ENCODE results near the gene LGR4. TPM values are rescaled to one million over a fixed set of nuclear protein-coding genes. Genes with fewer than 3 reads are reported as not detected.

LGR4 gene
- total RNA-seq, 1 experiment from 2014 or later = 37.1 TPM

GRCh38 chr11:27394781-27395228, 77.8 kb downstream of the LGR4 start:
- ChIA-PET CTCF (interaction anchor here (0.5 to 1.6 kb wide), 5 partner anchors 20 to 1088 kb away, joined by 3 to 10 read pairs (median 7); partner anchors contain the start of gene LGR4), POLR2A (interaction anchor here (1.4 kb wide), 3 partner anchors 21 to 78 kb away, joined by 4 to 16 read pairs (median 7); partner anchors contain the start of gene LGR4)
- peaks cover 63% of the 10 kb centered on the region for H3K4me1 Mint-ChIP-seq (ENCODE audit: low read depth, unreplicated experiment)
- no peak overlapping the region for H3K4me3 ChIP-seq (ENCODE audit: low read depth, low read length)
- H3K4me3 Mint-ChIP-seq (ENCODE audit: unreplicated experiment) = peak overlapping the region; percentile 70
- TF ChIP-seq CTCF (IDR thresholded peaks at IDR 0.05; ENCODE audit: insufficient read depth in 1 of 2, low read depth in 1 of 2, low read length in 1 of 2, severe bottlenecking in 1 of 2, unreplicated experiment in 1 of 2) = no peak
- BruUV-seq (replicated peaks) = no TSS peak
- intact Hi-C loops (cut with micrococcal nuclease; ENCODE audit: unreplicated experiment) = loop anchor here (1.0 to 5.0 kb wide), 4 partner anchors 21 to 208 kb away; partner anchors contain the start of gene CCDC34
- peak overlapping the region; percentile 97 for H3K27ac Mint-ChIP-seq (ENCODE audit: unreplicated experiment)
- H3K36me3 Mint-ChIP-seq (ENCODE audit: insufficient read depth, unreplicated experiment) = peaks cover 6% of the 10 kb centered on the region
- H3K9me3 Mint-ChIP-seq (ENCODE audit: unreplicated experiment) = no peaks in the 10 kb centered on the region
- H3K27me3 ChIP-seq (replicated peaks; ENCODE audit: control insufficient read depth, insufficient read depth, low read length) = no peaks in the 10 kb centered on the region
- no peaks in the 10 kb centered on the region for H3K36me3 ChIP-seq (ENCODE audit: control insufficient read depth, insufficient read depth, low read length)
- H3K9me3 ChIP-seq = no peaks in the 10 kb centered on the region
- peaks cover 82% of the 10 kb centered on the region for H3K4me1 ChIP-seq
- DNase-seq = no peak
- no peaks in the 10 kb centered on the region for H3K27me3 Mint-ChIP-seq (ENCODE audit: insufficient read depth, unreplicated experiment)

- Mint-ChIP-seq H3K36me3 (ENCODE audit: insufficient read depth, unreplicated experiment) (peaks cover 7% of the 10 kb centered on the region), H3K4me3 (ENCODE audit: unreplicated experiment) (peak overlapping the region; percentile 22), H3K27me3 (ENCODE audit: insufficient read depth, unreplicated experiment) (no peaks in the 10 kb centered on the region), H3K9me3 (ENCODE audit: unreplicated experiment) (no peaks in the 10 kb centered on the region), H3K27ac (ENCODE audit: unreplicated experiment) (peak overlapping the region; percentile 97), H3K4me1 (ENCODE audit: low read depth, unreplicated experiment) (peaks cover 56% of the 10 kb centered on the region)
- Histone ChIP-seq H3K9me3 (no peaks in the 10 kb centered on the region), H3K36me3 (ENCODE audit: control insufficient read depth, insufficient read depth, low read length) (no peaks in the 10 kb centered on the region), H3K4me1 (peaks cover 92% of the 10 kb centered on the region), H3K27me3 (replicated peaks; ENCODE audit: control insufficient read depth, insufficient read depth, low read length) (no peaks in the 10 kb centered on the region), H3K4me3 (ENCODE audit: low read depth, low read length) (no peak overlapping the region)
- intact Hi-C loops (cut with micrococcal nuclease; ENCODE audit: unreplicated experiment) = loop anchor here (1.0 to 2.0 kb wide), 3 partner anchors 52 to 80 kb away; partner anchors contain the start of gene LGR4
- BruUV-seq (replicated peaks) = no TSS peak
- CTCF ChIA-PET = no interaction called here
- POLR2A ChIA-PET = interaction anchor here (1.4 kb wide), 1 partner anchor 80 kb away, joined by 5 read pairs; the partner anchor contains the start of gene LGR4
- DNase-seq = peak; percentile 51 to 67
- no peak for TF ChIP-seq CTCF (IDR thresholded peaks at IDR 0.05; ENCODE audit: insufficient read depth in 1 of 2, low read depth in 1 of 2, low read length in 1 of 2, severe bottlenecking in 1 of 2, unreplicated experiment in 1 of 2)
These were observed 80.1 kb downstream of the LGR4 start for GRCh38 chr11:27392278-27393114.

GRCh38 chr11:27391331-27392015, 81.1 kb downstream of the LGR4 start:
- POLR2A ChIA-PET = interaction anchor here (1.4 kb wide), 1 partner anchor 81 kb away, joined by 5 read pairs; the partner anchor contains the start of gene LGR4
- no peak for DNase-seq

More at GRCh38 chr11:27391331-27392015, 81.1 kb downstream of the LGR4 start:
- no peak overlapping the region for H3K4me3 Mint-ChIP-seq (ENCODE audit: unreplicated experiment)
- no peaks in the 10 kb centered on the region for H3K9me3 ChIP-seq
- H3K27me3 Mint-ChIP-seq (ENCODE audit: insufficient read depth, unreplicated experiment) = no peaks in the 10 kb centered on the region
- H3K4me3 ChIP-seq (ENCODE audit: low read depth, low read length) = no peak overlapping the region
- BruUV-seq (replicated peaks) = no TSS peak
- peak overlapping the region; percentile 42 for H3K27ac Mint-ChIP-seq (ENCODE audit: unreplicated experiment)
- peaks cover 6% of the 10 kb centered on the region for H3K36me3 Mint-ChIP-seq (ENCODE audit: insufficient read depth, unreplicated experiment)
- no peaks in the 10 kb centered on the region for H3K27me3 ChIP-seq (replicated peaks; ENCODE audit: control insufficient read depth, insufficient read depth, low read length)
- CTCF ChIA-PET = interaction anchor here (0.7 kb wide), 1 partner anchor 128 kb away, joined by 6 read pairs; no protein-coding TSS in a partner anchor
- H3K9me3 Mint-ChIP-seq (ENCODE audit: unreplicated experiment) = no peaks in the 10 kb centered on the region
- H3K36me3 ChIP-seq (ENCODE audit: control insufficient read depth, insufficient read depth, low read length) = no peaks in the 10 kb centered on the region
- H3K4me1 Mint-ChIP-seq (ENCODE audit: low read depth, unreplicated experiment) = peaks cover 57% of the 10 kb centered on the region
- peaks cover 87% of the 10 kb centered on the region for H3K4me1 ChIP-seq
- intact Hi-C loops (cut with micrococcal nuclease; ENCODE audit: unreplicated experiment) = loop anchor here (1.0 to 2.0 kb wide), 3 partner anchors 53 to 81 kb away; partner anchors contain the start of gene LGR4
- no peak for TF ChIP-seq CTCF (IDR thresholded peaks at IDR 0.05; ENCODE audit: insufficient read depth in 1 of 2, low read depth in 1 of 2, low read length in 1 of 2, severe bottlenecking in 1 of 2, unreplicated experiment in 1 of 2)
